ENCODE measurements around the gene ALPG. TPM values are rescaled to one million over a fixed set of nuclear protein-coding genes. Genes with fewer than 3 reads are reported as not detected.
"Not testable (repeated sequence)": the region's sequence is repeated elsewhere in the genome, so short reads cannot be mapped to it uniquely, and the experiment has no call there.

Gene ALPG
- total and polyA plus RNA-seq, 2 donors (not counting 3 experiments of a cell fraction or from before 2014, with no cell fraction given), result not detected

DNA sequence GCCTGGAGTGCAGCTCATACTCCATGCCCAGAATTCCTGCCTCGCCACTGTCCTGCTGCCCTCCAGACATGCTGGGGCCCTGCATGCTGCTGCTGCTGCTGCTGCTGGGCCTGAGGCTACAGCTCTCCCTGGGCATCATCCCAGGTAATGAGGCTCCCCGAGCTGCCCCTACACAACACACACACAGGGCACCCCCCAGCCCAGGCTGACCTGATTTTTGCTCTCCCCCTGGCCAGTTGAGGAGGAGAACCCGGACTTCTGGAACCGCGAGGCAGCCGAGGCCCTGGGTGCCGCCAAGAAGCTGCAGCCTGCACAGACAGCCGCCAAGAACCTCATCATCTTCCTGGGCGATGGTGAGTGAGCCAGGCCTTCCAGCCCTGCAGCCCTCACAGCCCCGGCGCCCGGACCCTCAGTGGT is 27.9 kb upstream of the ALPG start, which contains the start of gene ALPP:
Gene ALPP (plus strand): TSS at position 17 of the 417 bp plus-strand sequence. CDS start 52 bp downstream, at position 69.
- intact Hi-C loops (cut with micrococcal nuclease); H3K36me3 ChIP-seq (ENCODE audit: control insufficient read depth in 2 of 2, extremely low read depth in 1 of 2, insufficient read depth in 2 of 2, low read length in 2 of 2); FAIRE-seq; H2AFZ ChIP-seq (ENCODE audit: low read depth, low read length); H4K20me1 ChIP-seq (replicated peaks; ENCODE audit: control insufficient read depth, extremely low read depth, insufficient read depth, low read length); H3K9ac ChIP-seq (replicated peaks; ENCODE audit: extremely low read depth, insufficient read depth, low read length); H3K79me2 ChIP-seq (ENCODE audit: control insufficient read depth, insufficient read depth, low read length); H3K4me2 ChIP-seq (ENCODE audit: insufficient read depth, low read length); H3K9me3 ChIP-seq (replicated peaks; ENCODE audit: control insufficient read depth, insufficient read depth, low read length); H3K27ac ChIP-seq (ENCODE audit: insufficient read depth, low read depth, low read length); BruUV-seq (replicated peaks); dilution Hi-C loops (cut with MboI; ENCODE audit: extremely low pct_ligation_motif_present, low sequenced_read_pairs); POLR2A ChIA-PET; H3K4me1 ChIP-seq (ENCODE audit: control insufficient read depth, extremely low read depth, insufficient read depth, low read length); H3K9me1 ChIP-seq (replicated peaks; ENCODE audit: control insufficient read depth, extremely low read depth, insufficient read depth, low read length); DNase-seq (ENCODE audit: low read depth, low spot score); H3K4me3 ChIP-seq (replicated peaks in 1 of 3; ENCODE audit: insufficient read depth in 1 of 3, low read depth in 1 of 3, low read length in 3 of 3): not testable (repeated sequence)
- H3K27me3 ChIP-seq (ENCODE audit: control insufficient read depth in 2 of 2, insufficient read depth in 2 of 2, low read length in 2 of 2), result peaks cover 15 to 21% of the 10 kb centered on the region in 2 experiments
- CTCF ChIA-PET, result interaction anchor here (2.2 kb wide), 1 partner anchor 11 kb away, joined by 7 read pairs; no protein-coding TSS in a partner anchor

- CTCF ChIA-PET; H4K20me1 ChIP-seq (replicated peaks; ENCODE audit: control insufficient read depth, extremely low read depth, insufficient read depth, low read length); H3K4me3 ChIP-seq (replicated peaks in 1 of 3; ENCODE audit: insufficient read depth in 1 of 3, low read depth in 1 of 3, low read length in 3 of 3); FAIRE-seq; H3K4me1 ChIP-seq (ENCODE audit: control insufficient read depth, extremely low read depth, insufficient read depth, low read length); H3K27ac ChIP-seq (ENCODE audit: insufficient read depth, low read depth, low read length); H3K9ac ChIP-seq (replicated peaks; ENCODE audit: extremely low read depth, insufficient read depth, low read length); H3K9me3 ChIP-seq (replicated peaks; ENCODE audit: control insufficient read depth, insufficient read depth, low read length); dilution Hi-C loops (cut with MboI; ENCODE audit: extremely low pct_ligation_motif_present, low sequenced_read_pairs); intact Hi-C loops (cut with micrococcal nuclease); H3K79me2 ChIP-seq (ENCODE audit: control insufficient read depth, insufficient read depth, low read length); H3K9me1 ChIP-seq (replicated peaks; ENCODE audit: control insufficient read depth, extremely low read depth, insufficient read depth, low read length); BruUV-seq (replicated peaks); POLR2A ChIA-PET; H3K36me3 ChIP-seq (ENCODE audit: control insufficient read depth in 2 of 2, extremely low read depth in 1 of 2, insufficient read depth in 2 of 2, low read length in 2 of 2); H3K4me2 ChIP-seq (ENCODE audit: insufficient read depth, low read length); DNase-seq (ENCODE audit: low read depth, low spot score); H2AFZ ChIP-seq (ENCODE audit: low read depth, low read length): not testable (repeated sequence)
- peaks cover 25% of the 10 kb centered on the region in 2 experiments for H3K27me3 ChIP-seq (ENCODE audit: control insufficient read depth in 2 of 2, insufficient read depth in 2 of 2, low read length in 2 of 2)
Measured at GRCh38 chr2:232379610-232380590, 26.7 kb upstream of the ALPG start.

GRCh38 chr2:232381204-232382031 is 25.2 kb upstream of the ALPG start:
- CTCF ChIA-PET; H3K4me1 ChIP-seq (ENCODE audit: control insufficient read depth, extremely low read depth, insufficient read depth, low read length); intact Hi-C loops (cut with micrococcal nuclease); dilution Hi-C loops (cut with MboI; ENCODE audit: extremely low pct_ligation_motif_present, low sequenced_read_pairs); FAIRE-seq; H3K9ac ChIP-seq (replicated peaks; ENCODE audit: extremely low read depth, insufficient read depth, low read length); H3K9me3 ChIP-seq (replicated peaks; ENCODE audit: control insufficient read depth, insufficient read depth, low read length); H4K20me1 ChIP-seq (replicated peaks; ENCODE audit: control insufficient read depth, extremely low read depth, insufficient read depth, low read length); H3K36me3 ChIP-seq (ENCODE audit: control insufficient read depth in 2 of 2, extremely low read depth in 1 of 2, insufficient read depth in 2 of 2, low read length in 2 of 2); H3K27ac ChIP-seq (ENCODE audit: insufficient read depth, low read depth, low read length); POLR2A ChIA-PET; BruUV-seq (replicated peaks); H3K4me2 ChIP-seq (ENCODE audit: insufficient read depth, low read length); H3K9me1 ChIP-seq (replicated peaks; ENCODE audit: control insufficient read depth, extremely low read depth, insufficient read depth, low read length); H3K4me3 ChIP-seq (replicated peaks in 1 of 3; ENCODE audit: insufficient read depth in 1 of 3, low read depth in 1 of 3, low read length in 3 of 3); H3K79me2 ChIP-seq (ENCODE audit: control insufficient read depth, insufficient read depth, low read length); H2AFZ ChIP-seq (ENCODE audit: low read depth, low read length); DNase-seq (ENCODE audit: low read depth, low spot score): not testable (repeated sequence)
- peaks cover 33 to 35% of the 10 kb centered on the region in 2 experiments for H3K27me3 ChIP-seq (ENCODE audit: control insufficient read depth in 2 of 2, insufficient read depth in 2 of 2, low read length in 2 of 2)

All from endothelial cell of umbilical vein (primary cell).